GM18858 (cell line): Measurements from ENCODE around the gene SAA2.
A peak's percentile ranks its signal among the peaks of the same experiment; 100 is the strongest.
"Not testable (repeated sequence)": the region's sequence is repeated elsewhere in the genome, so short reads cannot be mapped to it uniquely, and the experiment has no call there.

Experiments
- ATAC-seq: cut with Tn5 transposase; IDR thresholded peaks from one replicate; pipeline ENCODE4 v1.9.1; 2021; ENCODE audit not compliant: unreplicated experiment

The SAA2 gene

GRCh38 chr11:18248561-18248960 lies at the start of gene SAA2:
Gene SAA2, minus strand, starts transcription at chr11:18248668. Its CDS starts 657 bp downstream, at chr11:18248011.
- no peak for ATAC-seq

GRCh38 chr11:18295316-18295715 lies 46.8 kb upstream of the SAA2 start:
- no peak for ATAC-seq

- peak; percentile 86 for ATAC-seq
Observed at GRCh38 chr11:18294862-18295261, 46.4 kb upstream of the SAA2 start.

GRCh38 chr11:18288911-18289310 lies 40.4 kb upstream of the SAA2 start:
- no peak for ATAC-seq

- ATAC-seq, result no peak
Observed at GRCh38 chr11:18285841-18286240, 37.4 kb upstream of the SAA2 start.

GRCh38 chr11:18282626-18283025 lies 34.2 kb upstream of the SAA2 start:
- ATAC-seq, result no peak

GRCh38 chr11:18280438-18281045 lies 32.1 kb upstream of the SAA2 start:
- ATAC-seq, result peak; percentile 90

- ATAC-seq, result no peak
Observed at GRCh38 chr11:18277565-18278271, 29.2 kb upstream of the SAA2 start.

- ATAC-seq, result no peak
Observed at GRCh38 chr11:18271206-18271605, 22.7 kb upstream of the SAA2 start.

- ATAC-seq, result no peak
Observed at GRCh38 chr11:18270102-18270501, 21.6 kb upstream of the SAA2 start.

- ATAC-seq, result not testable (repeated sequence)
Observed at GRCh38 chr11:18269252-18269651, 20.8 kb upstream of the SAA2 start.

- ATAC-seq, result peak; percentile 40
Observed at GRCh38 chr11:18267335-18268133, 19.1 kb upstream of the SAA2 start.

- ATAC-seq, result no peak
Observed at GRCh38 chr11:18265949-18266348, 17.5 kb upstream of the SAA2 start, which contains the start of gene SAA1. Gene SAA1, plus strand, starts transcription at chr11:18266264. Its CDS starts 624 bp downstream, at chr11:18266888.

- no peak for ATAC-seq
Observed at GRCh38 chr11:18264677-18265555, 16.4 kb upstream of the SAA2 start.

- ATAC-seq, result peak; percentile 50
Observed at GRCh38 chr11:18264035-18264434, 15.6 kb upstream of the SAA2 start.

GRCh38 chr11:18262681-18263350 lies 14.3 kb upstream of the SAA2 start:
- ATAC-seq, result not testable (repeated sequence)

- ATAC-seq, result no peak
Observed at GRCh38 chr11:18261721-18262120, 13.3 kb upstream of the SAA2 start.

- no peak for ATAC-seq
Observed at GRCh38 chr11:18259259-18259658, 10.8 kb upstream of the SAA2 start.

GRCh38 chr11:18254781-18255361 lies 6.4 kb upstream of the SAA2 start:
- ATAC-seq, result no peak
